HCT116 (cell line): ENCODE results near the gene MYO10.

Experiments used
- CTCF ChIP-seq, 3 experiments: fragments of 200-600 bp in 1 of 3; sonication (generic) in 1 of 3; IDR thresholded peaks in 2 of 3; conservative IDR thresholded peaks in 1 of 3; 2 replicates each; pipeline ENCODE4 v1.5.1; 2012 to 2017; ENCODE audit warnings: low read depth in 2 of 3, low read length in 2 of 3, antibody characterized with exemption in 1 of 3, borderline replicate concordance in 1 of 3, control low read depth in 1 of 3, mild to moderate bottlenecking in 1 of 3, mixed read lengths in 1 of 3, mixed run types in 1 of 3, moderate library complexity in 1 of 3; ENCODE audit not compliant: insufficient read depth in 1 of 3
- EZH2 ChIP-seq: fragments of 200-600 bp; sonication (generic); IDR thresholded peaks from 2 replicates; pipeline ENCODE4 v1.6.1; 2017; ENCODE audit warnings: antibody characterized with exemption, mixed run types
- EZH2phosphoT487 ChIP-seq: fragments of 200-600 bp; IDR thresholded peaks from 2 replicates; pipeline ENCODE4 v1.6.1; 2018; ENCODE audit warnings: antibody characterized with exemption, borderline replicate concordance
- POLR2A ChIP-seq: IDR thresholded peaks from 2 replicates; pipeline ENCODE4 v1.7.0; 2011; ENCODE audit warnings: borderline replicate concordance; ENCODE audit not compliant: insufficient read depth, insufficient read length; ENCODE audit errors: extremely low read depth
- POLR2AphosphoS5 ChIP-seq: IDR thresholded peaks from 2 replicates; pipeline ENCODE4 v1.6.1; 2011; ENCODE audit warnings: mild to moderate bottlenecking, low read depth, low read length, moderate library complexity
- SP1 ChIP-seq: IDR thresholded peaks from 2 replicates; pipeline ENCODE4 v1.6.1; 2012; ENCODE audit warnings: low read depth
- YY1 ChIP-seq: IDR thresholded peaks from 2 replicates; pipeline ENCODE4 v1.6.1; 2011; ENCODE audit warnings: low read length, low read depth, moderate library complexity, mild to moderate bottlenecking; ENCODE audit not compliant: insufficient replicate concordance; ENCODE audit errors: extremely low read depth

- TF ChIP-seq CTCF (IDR thresholded peaks at IDR 0.05 in 2 of 3, conservative IDR thresholded peaks at IDR 0.05 in 1 of 3; ENCODE audit: borderline replicate concordance in 1 of 3, insufficient read depth in 1 of 3, low read depth in 2 of 3, low read length in 2 of 3) (no peak), EZH2 (no peak), POLR2A (no peak), SP1 (no peak), EZH2phosphoT487 (no peak), POLR2AphosphoS5 (no peak), YY1 (no peak)
These were observed 17.9 kb downstream of the MYO10 start for GRCh38 chr5:16918156-16918555.
